Kidney glomerular epithelial cell (primary cell): ENCODE measurements around the gene ARL6.
"Not testable (repeated sequence)": the region's sequence is repeated elsewhere in the genome, so short reads cannot be mapped to it uniquely, and the experiment has no call there.

Experiments
- DNase-seq: peaks from one replicate; lab custom pipeline; 2025; lab: John Stamatoyannopoulos, UW

Gene ARL6

GRCh38 chr3:97821774-97822358 lies 57.3 kb downstream of the ARL6 start, which contains the start of gene CRYBG3:
TSS of gene CRYBG3 (plus strand) at chr3:97822011. CDS start at chr3:97822207, 196 bp downstream.
- peak; percentile 77 for DNase-seq

- peak; percentile 64 for DNase-seq
Observed at GRCh38 chr3:97822359-97822775, 57.8 kb downstream of the ARL6 start.

- DNase-seq, result no peak
Observed at GRCh38 chr3:97823046-97824004, 58.8 kb downstream of the ARL6 start.

GRCh38 chr3:97825101-97825500 lies 60.5 kb downstream of the ARL6 start:
- no peak for DNase-seq

- DNase-seq, result no peak
Observed at GRCh38 chr3:97827741-97828471, 63.3 kb downstream of the ARL6 start.

GRCh38 chr3:97829198-97829597 lies 64.6 kb downstream of the ARL6 start:
- no peak for DNase-seq

- DNase-seq, result no peak
Observed at GRCh38 chr3:97830638-97831037, 66.1 kb downstream of the ARL6 start.

- no peak for DNase-seq
Observed at GRCh38 chr3:97831140-97831539, 66.6 kb downstream of the ARL6 start.

- DNase-seq, result not testable (repeated sequence)
Observed at GRCh38 chr3:97833184-97833583, 68.6 kb downstream of the ARL6 start.

GRCh38 chr3:97835761-97836160 lies 71.2 kb downstream of the ARL6 start:
- DNase-seq, result no peak

GRCh38 chr3:97838393-97838792 lies 73.8 kb downstream of the ARL6 start:
- no peak for DNase-seq

GRCh38 chr3:97839944-97840343 lies 75.4 kb downstream of the ARL6 start:
- no peak for DNase-seq

GRCh38 chr3:97841304-97841703 lies 76.7 kb downstream of the ARL6 start:
- DNase-seq, result no peak

- no peak for DNase-seq
Observed at GRCh38 chr3:97841956-97842355, 77.4 kb downstream of the ARL6 start.

- no peak for DNase-seq
Observed at GRCh38 chr3:97848779-97849178, 84.2 kb downstream of the ARL6 start.
